IPS DF 4.7 (cell line): Measurements from ENCODE around the gene CARD8.
"Not testable (repeated sequence)": the region's sequence is repeated elsewhere in the genome, so short reads cannot be mapped to it uniquely, and the experiment has no call there.

Experiments
- DNase-seq: peaks from one replicate; pipeline ENCODE4 v3.0.0-alpha.2; 2013; ENCODE audit warnings: low spot score; ENCODE audit errors: extremely low read depth

The CARD8 gene

GRCh38 chr19:48260359-48260714, 4.6 kb upstream of the CARD8 start:
- DNase-seq = not testable (repeated sequence)

GRCh38 chr19:48258992-48259391, 3.3 kb upstream of the CARD8 start:
- DNase-seq = not testable (repeated sequence)

- no peak for DNase-seq
These were observed 2.6 kb upstream of the CARD8 start for GRCh38 chr19:48258350-48258749.

- no peak for DNase-seq
These were observed 1.2 kb downstream of the CARD8 start for GRCh38 chr19:48254529-48254970.

GRCh38 chr19:48253999-48254398, 1.7 kb downstream of the CARD8 start:
- no peak for DNase-seq

GRCh38 chr19:48252609-48253008, 3.1 kb downstream of the CARD8 start:
- no peak for DNase-seq

- DNase-seq = no peak
These were observed 5.3 kb downstream of the CARD8 start for GRCh38 chr19:48250290-48251025.

GRCh38 chr19:48249502-48250014, 6.2 kb downstream of the CARD8 start:
- no peak for DNase-seq

- DNase-seq = no peak
These were observed 7.5 kb downstream of the CARD8 start for GRCh38 chr19:48248081-48248833.

- DNase-seq = no peak
These were observed 8.5 kb downstream of the CARD8 start for GRCh38 chr19:48247212-48247611.

- no peak for DNase-seq
These were observed 9.6 kb downstream of the CARD8 start for GRCh38 chr19:48246101-48246500.

GRCh38 chr19:48244281-48244680, 11.4 kb downstream of the CARD8 start:
- DNase-seq = no peak

- DNase-seq = not testable (repeated sequence)
These were observed 13.9 kb downstream of the CARD8 start for GRCh38 chr19:48241771-48242170.

GRCh38 chr19:48239582-48240141, 16.1 kb downstream of the CARD8 start:
- DNase-seq = no peak

GRCh38 chr19:48239120-48239519, 16.6 kb downstream of the CARD8 start:
- DNase-seq = no peak

- DNase-seq = no peak
These were observed 18.7 kb downstream of the CARD8 start for GRCh38 chr19:48237057-48237456.

- DNase-seq = no peak
These were observed 25.1 kb downstream of the CARD8 start for GRCh38 chr19:48230555-48231129.

GRCh38 chr19:48221628-48222027, 34.1 kb downstream of the CARD8 start:
- DNase-seq = no peak

- DNase-seq = not testable (repeated sequence)
These were observed 34.9 kb downstream of the CARD8 start for GRCh38 chr19:48220784-48221183.

- no peak for DNase-seq
These were observed 36.7 kb downstream of the CARD8 start for GRCh38 chr19:48218997-48219396.

- DNase-seq = no peak
These were observed 38.8 kb downstream of the CARD8 start for GRCh38 chr19:48216933-48217332.

GRCh38 chr19:48213959-48214358, 41.8 kb downstream of the CARD8 start:
- no peak for DNase-seq
